Stimulated activated CD4-positive, alpha-beta T cell treated with anti-CD3 and anti-CD28 coated beads, Interleukin-1b, Interleukin-23, amount 100 ng/mL, for 48 hours (primary cell): ENCODE results near the gene STK38.
"Not testable (repeated sequence)": the region's sequence is repeated elsewhere in the genome, so short reads cannot be mapped to it uniquely, and the experiment has no call there.

Source experiments
- DNase-seq: peaks from one replicate; pipeline ENCODE4 v3.0.0-alpha.2; 2020

STK38 gene

DNA sequence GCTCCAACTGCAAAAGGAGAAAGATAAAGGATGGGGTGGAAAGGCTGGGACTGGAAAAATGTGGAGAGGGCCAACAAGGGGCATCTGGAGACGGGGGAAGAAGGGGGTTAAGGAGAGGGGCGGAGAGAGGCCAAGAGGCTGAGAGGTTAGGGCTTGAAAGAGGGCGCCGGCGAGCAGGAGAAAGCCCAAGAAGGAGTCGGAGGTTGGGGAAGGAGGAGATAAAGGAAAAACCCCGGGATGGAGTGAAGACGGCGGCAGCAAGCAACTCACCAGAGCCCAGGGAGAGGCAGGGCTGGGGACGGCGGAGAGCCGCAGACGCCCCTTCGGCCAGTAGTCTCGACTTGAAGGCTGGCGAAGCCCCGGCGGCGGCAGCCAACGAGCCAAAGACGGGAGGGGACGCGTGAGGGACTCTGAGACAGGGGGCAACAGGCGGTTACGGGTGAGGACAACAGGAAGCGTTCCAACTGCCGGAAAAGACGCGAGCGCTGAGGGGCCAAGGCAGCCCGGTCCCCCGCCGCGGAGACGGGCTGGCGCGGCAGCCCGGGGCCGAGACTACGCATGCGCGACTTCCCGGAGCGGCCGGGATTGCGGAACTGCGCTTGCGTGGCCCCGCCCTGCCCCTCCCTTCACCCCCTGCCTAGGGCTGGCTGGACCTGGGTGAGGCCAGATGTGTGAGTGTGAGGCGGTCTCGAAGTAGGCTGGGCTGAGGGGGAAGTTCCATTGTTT, at the start of gene STK38:
TSS of gene STK38 (minus strand) at position 560 of the 726 bp plus-strand sequence. CDS start 7,277 bp downstream, outside the sequence.
- peak; percentile 92 for DNase-seq

DNA sequence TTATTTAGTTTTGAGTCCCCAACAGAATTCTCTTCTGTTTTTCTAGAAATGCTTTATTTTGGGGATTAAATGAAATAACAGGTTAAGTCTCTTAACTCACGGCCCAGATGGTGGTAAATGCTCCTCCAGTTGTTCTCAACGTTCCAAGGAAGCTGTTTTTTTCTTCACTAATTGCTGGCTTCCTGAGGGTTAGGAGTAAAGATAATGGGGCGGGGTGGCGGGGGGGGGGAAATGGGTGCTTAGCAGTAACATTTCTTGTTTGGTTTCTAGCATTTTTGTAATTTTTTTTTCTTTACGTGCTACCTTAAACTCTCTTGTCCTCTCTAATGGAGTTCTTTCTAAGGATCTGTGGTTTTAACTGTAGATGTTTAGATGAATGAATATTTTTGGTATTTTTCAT, 49.1 kb upstream of the STK38 start:
- DNase-seq = no peak

DNA sequence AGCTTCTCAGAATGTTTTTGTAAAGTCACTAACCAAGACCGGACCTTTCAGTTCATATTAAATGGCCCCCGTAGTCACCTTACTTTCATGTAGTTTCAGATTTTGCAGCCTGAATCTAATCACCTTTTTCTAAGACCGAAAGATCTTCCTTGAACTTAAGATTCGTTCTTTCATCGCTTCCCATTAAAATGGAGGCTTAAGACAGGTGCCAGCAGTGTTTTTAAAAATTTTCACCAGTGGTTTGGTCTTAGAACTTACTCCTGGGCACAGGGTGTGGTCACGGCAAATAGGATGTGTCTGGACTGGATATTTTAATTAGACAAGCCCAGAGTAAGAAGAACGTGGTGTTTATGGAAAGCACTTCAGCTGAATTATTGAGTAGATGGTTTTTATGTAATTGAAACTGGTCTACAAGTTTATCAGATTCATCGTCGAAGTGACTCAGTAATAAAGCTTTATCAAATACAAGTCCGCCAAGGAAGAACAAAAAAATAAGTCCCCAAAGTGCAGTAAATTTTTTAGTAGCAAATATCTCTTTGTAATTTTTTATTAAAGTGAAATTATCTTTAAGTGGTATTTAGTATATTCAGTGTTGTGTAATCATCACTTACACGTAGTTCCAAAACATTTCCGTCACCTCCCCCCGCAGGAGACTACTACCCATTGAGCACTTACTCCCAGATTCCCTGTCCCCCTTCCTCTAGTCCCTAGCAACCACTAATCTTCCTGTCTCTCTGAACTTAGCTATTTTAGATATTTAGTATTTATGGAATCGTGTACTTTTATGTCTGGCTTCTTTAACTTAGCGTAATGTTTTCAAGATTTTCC, 47.8 kb upstream of the STK38 start:
- DNase-seq = no peak

DNA sequence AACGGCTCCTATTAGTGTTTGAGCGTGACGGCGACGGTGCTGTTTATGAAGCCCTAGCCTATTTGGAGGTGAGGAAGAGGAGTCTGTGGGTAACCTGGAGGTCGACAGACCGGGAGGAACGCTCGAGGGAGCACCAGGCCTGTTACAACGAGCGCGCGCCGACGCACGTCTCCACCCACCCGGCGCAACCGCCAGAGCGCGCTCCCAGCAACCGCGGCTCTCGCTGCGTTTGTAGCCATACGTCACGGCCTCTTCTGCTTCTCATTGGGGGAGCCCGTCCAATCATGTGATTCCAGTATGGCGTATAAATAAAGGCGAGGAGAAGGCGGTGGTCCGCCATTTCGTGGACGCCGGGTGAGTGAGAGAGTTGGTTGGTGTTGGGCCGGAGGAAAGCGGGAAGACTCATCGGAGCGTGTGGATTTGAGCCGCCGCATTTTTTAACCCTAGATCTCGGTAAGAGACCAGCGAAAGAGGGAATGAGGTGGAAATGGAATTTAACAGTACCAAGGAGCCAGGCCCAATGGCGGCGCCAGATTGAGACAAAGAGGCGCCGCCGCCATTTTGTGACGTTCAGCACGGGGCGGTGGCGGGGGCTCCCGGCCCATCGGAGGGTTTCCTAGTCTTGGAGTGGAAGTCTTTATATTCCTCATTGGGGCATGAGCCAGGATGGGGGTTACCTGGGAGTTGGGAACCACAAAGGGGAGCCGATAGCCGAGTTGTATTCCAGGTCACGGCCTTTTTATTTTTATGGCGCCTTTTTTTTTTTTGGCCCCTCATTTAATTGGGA, 46.9 kb upstream of the STK38 start, which contains the start of gene SRSF3:
TSS of gene SRSF3 (plus strand) at position 334 of the 787 bp plus-strand sequence. CDS start 2,401 bp downstream, outside the sequence.
- DNase-seq = peak; percentile 96

DNA sequence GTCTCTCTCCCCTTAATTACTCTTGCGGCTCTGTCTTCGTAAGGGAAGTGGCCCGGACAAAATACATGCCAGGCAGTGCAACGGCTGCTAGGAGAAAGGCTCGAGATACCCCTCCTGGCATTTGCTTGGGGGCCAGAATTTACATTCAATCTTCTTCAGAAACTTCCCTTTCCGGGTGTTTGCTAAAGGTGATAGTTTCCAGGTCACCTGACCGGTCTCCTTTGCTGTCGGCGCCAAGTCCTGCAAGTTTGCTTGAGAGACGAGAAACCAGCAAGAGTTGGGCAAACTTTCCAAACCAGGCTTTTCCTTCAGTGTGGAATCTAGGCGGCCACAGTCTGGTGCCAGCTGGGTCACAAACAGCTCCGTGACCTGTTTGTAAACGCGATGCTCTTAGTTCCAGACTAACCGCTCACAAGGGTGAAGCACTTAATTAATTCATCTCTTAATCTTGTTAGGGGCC, 46.3 kb upstream of the STK38 start:
- DNase-seq = peak; percentile 45

DNA sequence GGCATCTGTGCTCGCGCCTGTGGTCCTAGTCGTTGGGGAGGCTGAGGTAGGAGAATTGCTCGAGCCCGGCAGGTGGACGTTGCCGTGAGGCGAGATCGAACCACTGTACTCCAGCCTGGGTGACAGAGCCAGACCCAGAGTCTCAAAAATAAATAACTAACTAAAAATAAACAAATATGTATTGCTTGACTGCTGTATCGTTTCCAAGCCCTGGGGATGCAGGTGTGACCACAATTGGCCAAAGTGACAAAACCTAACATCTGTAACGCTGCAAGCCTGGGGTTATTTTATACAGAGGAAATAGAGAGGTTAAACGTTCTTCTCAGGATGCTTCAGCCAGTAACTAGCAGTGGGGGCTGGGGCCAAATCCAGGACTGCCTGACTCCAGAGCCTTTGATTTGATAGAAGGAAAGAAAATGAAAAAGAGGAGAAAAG, 45.0 kb upstream of the STK38 start:
- no peak for DNase-seq

DNA sequence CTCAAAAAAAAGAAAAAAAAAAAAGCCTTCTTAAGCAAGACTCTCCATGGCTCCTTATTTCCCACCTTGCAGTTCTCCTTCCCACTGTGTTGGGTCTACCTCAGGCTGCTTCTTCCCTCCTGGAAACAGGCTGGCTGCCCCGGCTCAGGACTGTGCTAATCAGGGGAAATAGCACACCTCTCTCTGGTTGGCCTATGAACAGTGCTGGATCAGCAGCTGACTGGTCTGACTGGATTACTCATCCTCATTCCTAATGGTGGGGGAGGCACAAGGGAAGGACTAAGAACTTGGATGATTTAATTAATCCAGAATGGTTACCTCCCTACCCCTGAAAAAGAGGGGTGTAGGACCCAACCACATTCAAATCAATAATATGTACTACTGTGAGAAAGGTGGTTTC, 43.0 kb upstream of the STK38 start:
- no peak for DNase-seq

DNA sequence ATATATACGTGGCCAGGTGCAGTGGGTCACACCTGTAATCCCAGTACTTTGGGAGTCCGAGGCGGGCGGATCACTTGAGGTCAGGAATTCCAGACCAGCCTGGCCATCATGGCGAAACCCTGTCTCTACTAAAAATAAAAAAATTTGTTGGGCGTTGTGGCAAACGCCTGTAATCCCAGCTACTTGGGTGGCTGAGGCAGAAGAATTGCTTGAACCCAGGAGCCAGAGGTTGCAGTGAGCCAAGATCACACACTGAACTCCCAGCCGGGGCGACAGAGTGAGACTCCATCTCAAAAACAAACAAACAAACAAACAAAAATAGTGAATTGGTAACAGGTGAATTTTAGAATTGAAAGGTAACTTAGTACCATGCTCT, 41.7 kb upstream of the STK38 start:
- not testable (repeated sequence) for DNase-seq

DNA sequence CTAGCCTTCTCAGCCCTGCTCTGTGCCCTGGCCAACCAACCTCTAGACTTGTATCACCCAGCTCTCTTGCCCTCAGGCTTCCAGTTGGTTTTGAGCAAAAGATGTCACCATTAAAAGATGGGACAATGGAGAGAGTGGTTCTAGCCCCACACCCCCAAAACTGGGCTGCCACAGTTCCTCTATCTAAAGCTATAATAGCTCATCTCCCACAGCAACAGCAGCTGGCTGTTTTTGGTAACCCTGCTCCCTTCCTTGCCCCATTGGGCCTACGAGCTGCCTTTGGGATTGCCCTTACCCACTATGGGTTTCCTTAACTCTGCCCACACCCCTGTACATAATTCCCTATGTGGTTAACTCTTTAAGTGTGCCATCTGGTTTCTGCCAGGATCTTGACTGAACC, 39.3 kb upstream of the STK38 start:
- no peak for DNase-seq

DNA sequence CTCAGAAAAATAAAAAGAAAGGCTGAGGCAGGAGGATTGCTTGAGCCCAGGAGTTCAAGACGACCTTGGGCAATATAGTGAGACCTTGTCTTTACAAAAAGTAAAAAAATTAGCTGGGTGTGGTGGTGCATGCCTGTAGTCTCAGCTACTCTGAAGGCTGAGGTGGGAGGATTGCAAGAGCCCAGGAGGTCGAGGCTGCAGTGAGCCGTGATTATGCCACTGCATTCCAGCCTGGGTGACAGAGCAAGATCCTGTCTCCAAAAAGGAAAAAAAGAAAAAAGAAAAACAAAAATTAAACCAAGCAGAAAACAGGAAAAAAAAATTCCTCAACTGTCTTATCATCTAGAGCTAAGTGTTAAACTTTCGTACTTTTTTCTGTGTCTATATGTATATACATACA, 34.4 kb upstream of the STK38 start:
- DNase-seq = no peak

DNA sequence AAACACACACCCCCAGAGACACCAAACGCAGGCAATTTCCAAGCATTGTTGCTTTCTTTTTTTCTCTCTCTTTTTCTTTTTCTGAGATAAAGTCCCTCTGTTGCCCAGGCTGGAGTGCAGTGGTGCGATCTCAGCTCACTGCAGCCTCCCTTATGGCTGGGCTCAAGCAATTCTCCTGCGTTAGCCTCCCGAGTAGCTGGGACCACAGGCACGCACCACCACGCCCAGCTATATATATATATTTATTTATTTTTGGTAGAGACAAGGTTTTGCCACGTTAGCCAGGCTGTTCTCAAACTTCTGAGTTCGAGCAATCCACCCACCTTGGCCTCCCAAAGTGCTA, 32.9 kb upstream of the STK38 start:
- DNase-seq = no peak

DNA sequence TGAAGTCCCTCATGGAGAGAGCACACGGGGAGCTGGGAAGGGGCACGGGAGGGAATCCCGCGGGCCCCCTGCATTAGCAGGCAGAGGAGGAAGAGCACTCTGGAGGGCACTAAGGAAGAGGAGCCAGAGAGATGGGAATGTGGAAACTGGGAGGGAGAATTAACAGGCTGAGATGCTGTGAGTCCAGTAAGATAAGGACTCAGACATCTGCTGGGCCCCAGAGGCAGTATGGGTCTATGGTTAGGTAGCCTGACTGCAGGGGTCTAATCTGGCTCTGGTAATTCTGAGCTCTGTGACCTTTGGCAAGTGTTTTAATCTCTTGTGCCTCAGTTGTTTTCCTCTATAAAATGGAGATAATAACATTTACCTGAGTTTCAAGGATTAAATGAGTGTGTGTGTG, 31.2 kb upstream of the STK38 start:
- DNase-seq = no peak

DNA sequence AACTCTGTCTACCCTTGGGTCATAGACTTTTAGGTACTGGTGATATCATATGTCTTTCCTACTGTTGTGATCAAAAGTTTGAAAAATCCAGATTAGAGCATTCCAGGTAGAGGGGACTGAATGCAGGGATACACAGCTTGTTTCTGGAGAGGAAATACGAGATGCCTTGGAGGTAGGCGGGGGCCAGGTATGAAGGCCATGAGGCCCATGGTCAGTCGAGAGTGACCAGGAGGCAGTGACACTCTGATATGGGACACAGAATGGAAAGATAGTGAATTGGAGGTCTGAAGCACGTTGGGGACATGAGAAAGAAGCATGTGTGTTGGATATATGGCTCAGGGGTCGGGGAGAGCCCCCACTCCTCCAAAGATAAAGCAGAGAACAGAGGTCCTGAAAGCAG, 30.8 kb upstream of the STK38 start:
- no peak for DNase-seq

DNA sequence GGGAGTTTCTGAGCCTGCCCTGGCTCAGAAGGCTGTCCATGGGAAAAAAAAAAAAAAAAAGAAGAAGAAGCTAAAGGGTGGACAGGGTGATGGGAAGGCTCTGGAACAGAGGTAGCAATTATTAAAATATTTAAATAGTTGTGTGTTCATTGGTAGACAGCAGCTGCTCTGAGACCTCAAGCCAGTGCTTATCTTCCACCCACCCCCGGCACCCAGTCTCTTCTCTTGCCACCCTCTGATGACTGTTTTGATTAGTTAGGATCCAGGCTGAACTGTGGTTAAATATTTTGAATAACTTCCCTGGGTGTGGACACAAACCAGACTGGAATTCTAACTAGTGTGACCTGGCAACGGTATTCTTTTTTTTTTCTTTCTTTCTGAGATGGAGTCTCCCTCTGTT, 30.0 kb upstream of the STK38 start:
- no peak for DNase-seq

DNA sequence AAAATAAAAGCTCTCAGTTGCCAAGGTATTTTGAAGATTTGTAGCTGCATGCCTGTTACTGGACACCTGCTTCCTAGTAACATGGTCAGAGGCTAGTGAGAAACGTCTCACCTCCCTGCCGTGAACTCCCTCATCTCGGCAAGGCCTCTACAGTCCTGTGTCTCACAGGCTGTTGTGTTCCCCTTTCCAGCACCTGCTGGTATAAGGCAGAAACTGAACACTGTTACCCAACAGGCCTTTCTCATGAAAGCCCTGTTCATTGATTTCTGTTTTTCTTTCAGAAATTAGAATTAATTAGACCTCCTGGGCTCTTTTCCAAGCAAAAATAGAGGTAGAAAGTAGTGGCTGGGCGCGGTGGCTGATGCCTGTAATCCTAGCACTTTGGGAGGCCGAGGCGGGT, 29.3 kb upstream of the STK38 start:
- no peak for DNase-seq

DNA sequence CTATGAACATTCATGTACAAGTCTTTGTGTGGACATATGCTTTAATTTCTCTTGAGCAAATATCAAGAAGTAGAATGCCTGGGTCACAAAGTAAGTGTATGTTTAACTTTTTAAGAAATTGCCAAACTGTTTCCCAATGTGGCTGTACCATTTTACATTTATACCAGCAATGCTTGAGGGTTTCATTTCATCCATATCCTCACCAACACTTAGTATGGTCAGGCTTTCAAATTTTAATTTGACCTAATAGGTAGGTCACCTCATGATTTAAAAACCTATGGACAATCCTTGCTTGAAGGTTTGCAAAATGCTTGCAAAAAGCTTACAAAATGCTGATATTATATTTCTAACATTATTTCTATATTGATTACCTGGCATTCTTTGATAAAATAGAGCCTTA, 27.4 kb upstream of the STK38 start:
- no peak for DNase-seq

DNA sequence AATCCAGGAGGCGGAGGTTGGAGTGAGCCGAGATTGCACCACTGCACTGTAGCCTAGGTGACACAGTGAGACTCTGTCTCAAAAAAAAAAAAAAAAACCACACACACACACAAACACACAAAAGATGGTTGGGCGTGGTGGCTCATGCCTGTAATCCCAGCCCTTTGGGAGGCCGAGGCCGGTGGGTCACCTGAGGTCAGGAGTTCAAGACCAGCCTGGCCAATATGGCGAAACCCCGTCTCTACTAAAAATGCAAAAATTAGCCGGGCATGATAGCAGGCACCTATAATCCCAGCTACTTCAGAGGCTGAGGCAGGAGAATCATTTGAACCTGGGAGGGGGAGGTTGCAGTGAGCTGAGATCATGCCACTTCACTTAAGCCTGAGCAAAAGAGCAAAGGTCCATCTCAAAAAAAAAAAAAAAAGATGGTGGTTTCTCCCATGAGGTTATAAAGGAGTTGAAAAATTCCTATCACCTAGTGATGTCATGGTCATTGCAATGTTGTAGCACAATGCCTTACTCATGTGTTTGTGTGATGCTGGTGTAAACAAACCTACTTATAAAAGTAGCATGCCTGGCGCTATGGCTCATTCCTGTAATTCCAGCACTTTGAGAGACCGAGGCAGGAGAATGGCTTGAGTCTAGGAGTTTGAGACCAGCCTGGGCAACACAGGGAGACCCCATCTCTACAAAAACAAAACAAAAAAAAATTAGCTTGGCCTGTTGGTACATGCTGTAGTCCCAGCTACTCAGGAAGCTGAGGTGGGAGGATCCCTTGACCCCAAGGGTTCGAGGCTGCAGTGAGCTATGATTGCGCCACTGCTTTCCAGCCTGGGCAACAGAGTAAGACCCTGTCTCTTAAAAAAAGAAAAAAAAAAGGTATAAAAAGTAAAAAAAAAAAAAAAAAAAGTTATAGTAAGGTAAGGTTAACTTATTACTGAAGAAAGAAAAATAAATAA, 25.4 kb upstream of the STK38 start:
- DNase-seq = not testable (repeated sequence)

DNA sequence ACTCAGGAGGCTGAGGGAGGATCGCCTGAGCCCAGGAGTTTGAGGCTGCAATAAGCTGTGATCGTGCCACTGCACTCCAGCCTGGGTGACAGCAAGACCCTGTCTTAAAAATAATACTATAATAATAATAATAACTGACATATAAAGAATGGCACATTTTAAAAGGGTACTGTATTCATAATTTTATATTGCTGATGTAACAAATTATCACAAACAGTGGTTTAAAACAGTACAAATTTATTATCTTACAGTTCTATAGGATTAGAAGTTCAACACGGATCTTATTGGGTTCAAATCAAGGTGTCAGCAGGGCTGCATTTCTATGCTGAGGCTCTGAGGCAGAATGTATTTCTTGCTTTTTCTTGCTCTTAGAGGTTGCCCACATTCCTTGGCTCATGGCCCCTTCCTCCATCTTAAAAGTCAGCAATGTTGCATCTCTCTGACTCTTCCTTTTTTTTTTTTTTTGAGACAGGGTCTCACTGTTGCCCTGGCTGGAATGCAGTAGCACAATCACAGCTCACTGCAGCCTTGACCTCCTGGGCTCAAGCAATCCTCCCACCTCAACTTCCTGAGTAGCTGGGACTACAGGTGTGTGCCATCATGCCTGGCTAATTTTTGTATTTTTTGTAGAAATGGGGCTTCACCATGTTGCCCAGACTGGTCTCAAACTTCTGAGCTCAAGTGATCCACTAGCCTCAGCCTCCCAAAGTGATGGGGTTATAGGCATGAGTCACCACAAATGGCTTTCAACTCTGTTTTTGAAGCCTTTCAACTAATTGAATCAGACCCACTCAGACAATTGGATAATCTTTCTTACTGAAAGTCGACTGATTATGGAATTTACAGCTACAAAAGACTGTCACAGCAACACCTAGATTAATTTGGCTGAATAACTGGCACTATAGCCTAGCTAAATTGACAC, 24.1 kb upstream of the STK38 start:
- DNase-seq = no peak

DNA sequence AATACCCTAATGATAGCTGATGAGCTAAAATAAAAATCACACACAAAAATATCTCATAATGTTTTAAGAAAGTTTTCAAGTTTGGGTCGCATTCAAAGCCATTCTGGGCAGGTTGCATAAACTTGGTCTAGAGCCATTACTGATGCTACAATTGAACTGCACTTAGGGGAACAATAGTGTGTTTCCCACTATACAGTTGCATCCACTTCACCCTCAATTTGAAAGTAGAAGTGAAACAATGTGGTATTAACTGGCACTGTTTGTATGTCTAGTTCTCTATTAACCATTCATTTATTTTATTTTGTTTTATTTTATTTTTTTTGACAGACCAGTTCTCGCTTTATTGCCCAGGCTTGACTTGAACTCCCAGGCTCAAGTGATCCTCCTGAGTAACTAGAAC, 23.0 kb upstream of the STK38 start:
- DNase-seq = no peak

DNA sequence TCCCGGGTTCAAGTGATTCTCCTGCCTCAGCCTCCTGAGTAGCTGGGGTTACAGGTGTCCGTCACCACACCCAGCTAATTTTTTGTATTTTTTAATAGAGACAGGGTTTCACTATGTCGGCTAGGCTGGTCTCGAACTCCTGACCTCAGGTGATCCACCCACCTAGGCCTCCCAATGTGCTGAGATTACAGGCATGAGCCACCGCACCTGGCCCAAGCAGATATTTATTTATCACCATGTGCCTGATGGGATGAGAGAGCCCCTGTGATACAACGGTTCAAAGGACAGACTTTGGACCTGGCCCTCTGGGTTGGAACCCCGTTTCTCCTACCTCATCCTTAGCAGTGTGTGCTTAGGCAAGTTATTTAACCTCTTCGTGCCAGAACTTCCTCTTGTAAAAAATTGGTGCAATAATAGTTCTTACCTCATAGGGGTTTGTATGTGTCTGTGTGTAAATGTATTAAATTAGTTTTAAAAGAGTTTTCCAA, 19.2 kb upstream of the STK38 start:
- DNase-seq = no peak

DNA sequence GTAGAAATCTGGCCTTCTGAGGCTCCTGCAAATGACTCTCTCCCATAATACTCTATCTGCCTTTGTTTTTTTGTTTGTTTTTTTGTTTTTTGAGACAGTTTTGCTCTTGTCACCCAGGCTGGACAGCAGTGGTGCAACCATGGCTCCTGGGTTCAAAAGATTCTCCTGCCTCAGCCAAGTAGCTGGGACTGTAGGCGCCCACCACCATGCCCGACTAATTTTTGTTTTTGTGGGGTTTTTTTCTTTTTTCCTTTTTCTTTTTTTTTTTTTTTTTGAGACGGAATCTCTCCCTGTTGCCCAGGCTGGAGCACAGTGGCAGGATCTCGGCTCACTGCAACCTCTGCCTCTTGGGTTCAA, 16.6 kb upstream of the STK38 start:
- no peak for DNase-seq
